Hepatocyte (in vitro differentiated cells): ENCODE data around the gene HOXD11.

ENCODE experiments used
- CTCF ChIP-seq: fragments of 200-600 bp; sonication (generic); IDR thresholded peaks from 2 replicates; pipeline ENCODE4 v1.5.1; 2016; ENCODE audit warnings: antibody characterized with exemption, mild to moderate bottlenecking; ENCODE audit not compliant: poor library complexity
- EZH2 ChIP-seq: fragments of 200-600 bp; sonication (generic); IDR thresholded peaks from 2 replicates; pipeline ENCODE4 v1.6.1; 2016; ENCODE audit warnings: antibody characterized with exemption, mild to moderate bottlenecking, borderline replicate concordance
- EZH2phosphoT487 ChIP-seq: fragments of 200-600 bp; sonication (generic); IDR thresholded peaks from one replicate; pipeline ENCODE4 v1.6.1; 2018; ENCODE audit warnings: antibody characterized with exemption, mild to moderate bottlenecking, low read depth, moderate library complexity; ENCODE audit not compliant: unreplicated experiment, severe bottlenecking

DNA sequence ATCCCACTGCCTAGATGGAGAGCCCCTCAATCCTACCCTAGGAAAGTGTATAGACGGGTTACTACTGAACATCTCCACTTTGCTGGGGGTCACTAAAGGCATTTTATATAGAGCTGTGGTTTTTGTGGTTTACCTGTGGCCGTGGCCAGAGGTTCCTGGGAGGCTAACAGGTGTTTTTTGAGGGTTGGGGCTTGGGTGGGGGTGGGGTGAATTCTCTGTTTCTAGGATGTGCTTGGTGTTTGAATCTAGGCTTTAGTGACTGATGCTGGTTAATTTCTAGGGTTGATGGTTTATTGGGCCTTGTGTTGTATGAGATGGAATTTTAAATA is 30.1 kb downstream of the HOXD11 start:
- TF ChIP-seq EZH2 (no peak), CTCF (no peak), EZH2phosphoT487 (no peak)
